ENCODE results near the gene MTOR.

GRCh38 chr1:11262171-11263049 lies at the start of gene MTOR:
- TF ChIP-seq POLR2A (IDR thresholded peaks at IDR 0.05) (peak in 1 of 3 donors; percentile 51), CTCF (IDR thresholded peaks at IDR 0.05 in 8 of 11, conservative IDR thresholded peaks at IDR 0.05 in 3 of 11) (peak in 3 of 11 experiments; percentile 6 to 38 (median 14))

Data from spleen (tissue), 7 donors.